ENCODE measurements around the gene S100A6.
"Not testable (repeated sequence)": the region's sequence is repeated elsewhere in the genome, so short reads cannot be mapped to it uniquely, and the experiment has no call there.

S100A6 gene

DNA sequence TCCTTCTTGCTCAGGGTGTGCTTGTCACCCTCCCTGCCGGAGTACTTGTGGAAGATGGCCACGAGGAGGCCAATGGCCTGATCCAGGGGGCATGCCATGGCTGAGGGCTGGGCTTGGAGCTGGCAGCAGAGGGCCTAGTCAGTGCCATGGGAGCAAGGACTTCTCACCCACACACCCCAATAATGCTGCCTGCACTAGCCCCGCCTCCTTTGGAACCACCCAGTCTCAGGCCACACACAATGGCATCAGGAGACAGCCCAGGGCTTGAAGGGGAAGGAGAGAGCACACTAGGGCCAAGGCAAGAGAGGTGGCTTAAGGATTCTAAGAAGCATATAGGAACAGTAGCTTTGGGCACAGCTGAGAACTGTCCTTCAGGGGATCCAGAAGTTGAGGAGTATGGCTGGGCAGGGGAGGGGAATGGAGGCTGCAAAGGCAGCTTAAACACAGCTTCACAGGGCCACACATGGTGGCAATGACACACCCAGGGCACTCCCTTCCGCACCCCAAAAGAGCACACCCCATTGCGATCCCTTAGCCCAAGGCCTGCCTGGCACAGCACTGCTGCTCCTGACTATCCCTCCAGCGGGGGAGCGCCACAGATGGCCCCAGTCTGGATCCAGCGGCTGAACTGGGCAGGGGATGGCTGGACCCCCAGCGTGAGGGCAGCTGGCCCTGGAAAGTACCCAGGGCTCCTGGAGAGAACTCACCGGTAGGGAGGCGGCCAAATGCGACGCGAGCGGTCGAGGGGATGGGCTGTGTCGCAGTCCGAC, at the start of gene S100A6:
TSS of gene S100A6 (minus strand) at position 750 of the 770 bp plus-strand sequence. CDS start at position 98, 652 bp downstream.
- DNase-seq, result peak; percentile 73

DNA sequence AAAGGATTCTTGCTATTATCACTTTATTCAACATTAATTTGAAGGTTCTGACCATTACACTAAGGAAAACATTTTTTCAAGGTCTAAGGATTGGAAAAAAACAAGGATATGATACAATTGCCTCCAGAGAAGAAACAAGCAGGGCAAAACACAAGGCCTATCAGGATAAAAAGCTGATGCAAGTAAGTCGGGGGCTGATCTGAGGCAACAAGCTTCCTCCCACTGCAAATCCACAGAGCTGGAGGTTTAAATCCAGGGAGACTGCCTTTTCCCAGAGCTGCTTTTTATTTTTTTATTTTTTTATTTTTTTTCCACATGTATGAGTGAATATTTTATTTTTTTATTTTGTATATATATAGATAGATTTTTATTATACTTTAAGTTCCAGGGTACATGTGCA, 49.2 kb upstream of the S100A6 start:
- DNase-seq, result no peak

DNA sequence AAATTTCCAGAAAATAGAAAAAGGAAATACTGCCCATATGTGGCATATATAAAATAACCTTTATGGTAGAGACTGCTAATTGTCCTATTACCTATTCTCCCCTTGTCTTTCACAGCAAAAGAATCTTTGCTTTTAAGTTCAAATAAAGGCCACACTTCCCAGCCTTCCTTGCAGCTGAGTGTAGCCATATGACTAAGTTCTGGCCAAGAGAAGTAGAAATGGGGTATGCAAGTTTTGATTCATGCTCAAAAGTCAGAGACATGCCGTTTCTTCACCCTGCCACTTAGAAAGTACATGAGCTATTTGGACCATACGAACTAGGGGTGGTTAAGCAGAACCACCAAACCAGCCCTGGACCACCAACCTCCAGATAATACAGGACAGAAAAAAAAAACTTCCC, 48.2 kb upstream of the S100A6 start:
- no peak for DNase-seq

DNA sequence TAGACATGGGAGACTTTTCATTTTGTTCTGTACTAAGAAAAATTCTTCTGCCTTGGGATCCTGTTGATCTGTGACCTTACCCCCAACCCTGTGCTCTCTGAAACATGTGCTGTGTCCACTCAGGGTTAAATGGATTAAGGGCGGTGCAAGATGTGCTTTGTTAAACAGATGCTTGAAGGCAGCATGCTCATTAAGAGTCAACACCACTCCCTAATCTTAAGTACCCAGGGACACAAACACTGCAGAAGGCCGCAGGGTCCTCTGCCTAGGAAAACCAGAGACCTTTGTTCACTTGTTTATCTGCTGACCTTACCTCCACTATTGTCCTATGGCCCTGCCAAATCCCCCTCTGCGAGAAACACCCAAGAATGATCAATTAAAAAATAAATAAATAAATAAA, 47.7 kb upstream of the S100A6 start:
- DNase-seq, result not testable (repeated sequence)

DNA sequence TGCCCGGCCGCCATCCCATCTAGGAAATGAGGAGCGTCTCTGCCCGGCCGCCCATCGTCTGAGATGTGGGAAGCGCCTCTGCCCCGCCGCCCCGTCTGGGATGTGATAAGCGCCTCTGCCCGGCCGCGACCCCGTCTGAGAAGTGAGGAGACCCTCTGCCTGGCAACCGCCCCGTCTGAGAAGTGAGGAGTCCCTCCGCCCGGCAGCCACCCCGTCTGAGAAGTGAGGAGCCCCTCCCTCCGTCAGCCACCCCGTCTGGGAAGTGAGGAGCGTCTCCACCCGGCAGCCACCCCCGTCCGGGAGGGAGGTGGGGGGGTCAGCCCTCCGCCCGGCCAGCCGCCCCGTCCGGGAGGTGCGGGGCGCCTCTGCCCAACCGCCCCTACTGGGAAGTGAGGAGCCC, 47.0 kb upstream of the S100A6 start:
- not testable (repeated sequence) for DNase-seq

DNA sequence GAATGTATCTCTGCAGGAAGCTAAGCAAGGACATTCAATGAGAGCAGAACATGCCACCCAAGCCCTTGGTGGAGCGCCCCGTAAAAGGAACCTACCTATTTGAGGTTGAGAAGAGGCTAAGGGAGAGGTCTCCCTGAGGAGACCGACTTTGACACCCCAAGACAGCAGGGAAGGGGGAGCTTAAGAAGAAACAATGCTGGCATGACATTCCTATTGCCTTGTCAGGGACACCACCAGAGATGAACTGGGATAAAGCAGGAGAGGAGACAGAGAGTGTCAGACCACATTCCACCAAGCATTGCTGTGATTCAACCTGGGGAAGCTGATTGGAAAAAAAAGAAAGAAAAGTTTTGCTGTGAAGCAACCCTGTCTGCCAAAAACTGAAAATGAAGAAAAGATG, 43.1 kb upstream of the S100A6 start:
- no peak for DNase-seq

DNA sequence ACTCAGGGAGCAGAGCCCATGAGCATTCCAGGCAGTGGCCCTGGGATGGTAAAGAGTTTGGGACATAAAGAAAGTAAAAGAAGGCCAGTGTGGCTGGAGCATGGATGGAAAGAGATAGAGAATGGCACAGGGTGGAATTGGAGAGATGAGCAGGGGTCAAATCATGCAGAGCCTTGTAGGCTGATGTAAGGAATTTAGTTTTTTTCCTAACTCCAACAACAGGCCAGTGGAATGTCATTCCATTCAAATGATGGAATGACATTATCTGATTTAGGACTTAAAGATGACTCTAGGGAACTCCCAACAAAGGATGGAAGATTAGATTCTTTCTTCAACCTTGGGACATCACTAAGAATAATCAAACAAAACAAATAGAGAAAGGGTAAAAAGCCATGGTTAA, 42.7 kb upstream of the S100A6 start:
- DNase-seq, result no peak

DNA sequence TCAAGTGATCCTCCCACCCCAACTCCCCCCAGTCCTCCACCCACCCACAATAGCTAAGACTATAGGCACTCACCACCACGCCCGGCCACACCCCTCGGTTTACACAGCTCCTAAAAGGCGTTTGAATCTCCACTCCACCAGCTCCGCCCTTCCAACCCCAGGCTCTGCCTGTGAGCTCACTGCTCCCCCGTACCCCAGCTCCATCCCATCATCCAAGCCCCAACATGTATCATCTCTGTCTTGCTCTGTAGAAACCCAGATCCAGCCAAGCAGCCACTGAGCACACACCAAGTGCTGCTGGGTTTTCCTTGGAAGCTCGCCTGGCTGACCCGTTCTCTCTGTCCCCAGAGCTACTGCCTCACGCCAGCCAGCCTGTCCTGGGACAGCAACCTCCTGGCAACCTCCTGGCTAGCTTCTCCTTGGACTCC, 41.8 kb upstream of the S100A6 start:
- DNase-seq, result no peak

DNA sequence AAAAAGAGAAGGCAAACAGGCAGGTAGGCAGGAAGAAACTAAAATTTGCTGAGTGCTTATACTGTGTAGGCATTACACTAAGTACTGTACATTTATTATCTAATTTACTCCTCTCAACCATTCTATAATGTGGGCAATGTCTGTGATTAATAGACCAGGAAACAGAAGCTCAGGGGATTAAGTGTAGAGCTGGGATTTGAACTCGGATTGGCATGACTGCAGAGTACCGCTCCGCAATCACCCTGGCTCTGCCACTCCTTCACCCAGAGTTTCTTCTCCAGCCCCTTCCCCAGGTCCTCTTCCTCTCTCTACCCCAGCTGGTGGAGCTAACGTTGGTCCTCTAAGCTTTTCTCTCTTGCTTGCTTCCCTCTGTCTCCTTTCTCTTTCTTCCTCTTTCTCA, 41.3 kb upstream of the S100A6 start:
- DNase-seq, result no peak

DNA sequence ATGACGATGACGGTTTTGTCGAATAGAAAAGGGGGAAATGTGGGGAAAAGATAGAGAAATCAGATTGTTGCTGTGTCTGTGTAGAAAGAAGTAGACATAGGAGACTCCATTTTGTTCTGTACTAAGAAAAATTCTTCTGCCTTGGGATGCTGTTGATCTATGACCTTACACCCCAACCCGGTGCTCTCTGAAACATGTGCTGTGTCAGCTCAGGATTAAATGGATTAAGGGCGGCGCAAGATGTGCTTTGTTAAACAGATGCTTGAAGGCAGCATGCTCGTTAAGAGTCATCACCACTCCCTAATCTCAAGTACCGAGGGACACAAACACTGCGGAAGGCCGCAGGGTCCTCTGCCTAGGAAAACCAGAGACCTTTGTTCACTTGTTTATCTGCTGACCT, 39.7 kb upstream of the S100A6 start:
- DNase-seq, result not testable (repeated sequence)

DNA sequence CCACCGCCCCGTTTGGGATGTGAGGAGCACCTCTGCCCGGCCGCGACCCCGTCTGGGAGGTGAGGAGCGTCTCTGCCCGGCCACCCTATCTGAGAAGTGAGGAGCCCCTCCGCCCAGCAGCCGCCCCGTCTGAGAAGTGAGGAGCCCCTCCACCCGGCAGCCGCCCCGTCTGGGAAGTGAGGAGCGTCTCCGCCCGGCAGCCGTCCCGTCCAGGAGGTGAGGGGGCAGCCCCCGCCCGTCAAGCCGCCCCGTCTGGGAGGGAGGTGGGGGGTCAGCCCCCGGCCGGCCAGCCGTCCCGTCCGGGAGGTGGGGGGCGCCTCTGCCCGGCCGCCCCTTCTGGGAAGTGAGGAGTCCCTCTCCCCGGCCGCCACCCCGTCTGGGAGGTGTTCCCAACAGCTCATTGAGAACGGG, 39.3 kb upstream of the S100A6 start:
- DNase-seq, result not testable (repeated sequence)

DNA sequence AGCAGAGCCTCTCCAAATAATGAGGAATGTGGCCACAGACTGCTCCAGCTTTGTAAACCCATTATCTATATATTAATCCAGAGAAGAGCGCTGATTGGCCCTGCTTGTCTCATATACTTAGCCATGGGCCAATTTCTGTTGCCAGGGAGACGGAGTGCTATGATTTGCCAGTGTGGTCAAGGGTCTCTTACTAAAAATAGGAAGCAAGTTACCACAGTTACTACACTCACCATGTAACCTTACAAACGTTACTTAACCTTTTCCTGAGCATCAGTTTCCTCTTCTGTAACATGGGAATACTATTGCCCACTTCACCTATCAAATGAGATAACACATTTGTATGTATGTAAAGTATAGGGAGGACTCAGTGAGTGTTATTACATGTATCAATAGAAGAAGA, 37.6 kb upstream of the S100A6 start:
- peak; percentile 77 for DNase-seq

DNA sequence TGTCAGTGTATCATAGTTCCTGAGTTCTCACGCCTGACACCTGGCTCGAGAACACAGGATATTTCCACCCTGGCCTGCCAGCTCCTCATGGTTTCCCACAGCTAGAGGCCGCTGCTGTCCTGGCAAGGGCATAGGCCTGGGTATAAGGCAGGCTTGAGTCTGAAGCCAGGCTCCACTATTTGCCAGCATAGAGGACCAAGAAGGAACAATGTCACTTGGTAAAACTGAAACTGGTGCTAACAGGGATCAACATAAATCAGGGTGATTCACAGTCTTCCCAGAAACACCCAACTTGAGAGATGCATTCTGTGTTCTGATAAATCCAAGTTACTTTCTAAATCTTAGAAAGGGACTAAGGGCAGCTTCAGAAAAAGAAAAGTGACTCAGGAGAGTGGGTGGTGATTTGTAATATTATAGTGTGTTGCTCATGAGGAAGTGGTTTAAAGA, 36.8 kb upstream of the S100A6 start:
- DNase-seq, result peak; percentile 96

DNA sequence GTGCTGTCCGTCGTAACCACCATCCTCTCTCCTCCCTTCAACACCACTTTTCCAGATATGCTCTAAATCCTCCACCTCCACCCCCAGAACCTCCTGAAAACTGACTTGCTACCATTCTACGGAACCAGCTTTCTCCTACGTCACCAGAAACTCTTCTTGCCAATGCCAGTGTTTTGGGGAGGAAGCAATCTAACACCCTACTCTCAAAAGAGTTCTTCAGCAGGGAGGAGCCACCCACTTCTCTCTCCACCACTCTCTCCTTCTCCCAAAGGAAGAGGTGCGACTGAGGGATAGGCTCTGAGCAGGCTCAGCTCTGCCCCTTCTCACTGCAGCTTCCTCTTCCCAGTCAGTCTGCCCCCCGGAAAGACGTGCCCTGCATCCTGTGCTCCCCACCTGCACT, 35.9 kb upstream of the S100A6 start:
- DNase-seq, result no peak

DNA sequence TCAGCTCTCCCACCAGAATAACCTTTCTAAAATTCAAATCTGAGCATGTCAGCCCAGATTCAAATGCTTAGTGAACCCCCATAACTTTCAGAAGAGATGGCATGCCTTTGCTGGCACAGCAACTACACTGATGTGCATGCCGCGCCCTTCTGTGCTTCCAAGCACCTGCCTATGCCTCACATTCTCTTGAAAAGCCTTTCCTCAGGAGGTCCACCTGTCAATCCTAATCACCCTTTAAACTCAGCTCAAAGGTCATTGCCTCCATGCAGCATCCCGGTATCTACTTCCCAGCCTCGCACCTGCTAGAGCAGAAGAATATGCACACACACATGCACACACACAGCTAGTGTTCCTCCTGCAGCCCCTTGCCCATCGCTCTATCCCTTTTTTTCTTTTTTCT, 35.1 kb upstream of the S100A6 start:
- DNase-seq, result no peak

DNA sequence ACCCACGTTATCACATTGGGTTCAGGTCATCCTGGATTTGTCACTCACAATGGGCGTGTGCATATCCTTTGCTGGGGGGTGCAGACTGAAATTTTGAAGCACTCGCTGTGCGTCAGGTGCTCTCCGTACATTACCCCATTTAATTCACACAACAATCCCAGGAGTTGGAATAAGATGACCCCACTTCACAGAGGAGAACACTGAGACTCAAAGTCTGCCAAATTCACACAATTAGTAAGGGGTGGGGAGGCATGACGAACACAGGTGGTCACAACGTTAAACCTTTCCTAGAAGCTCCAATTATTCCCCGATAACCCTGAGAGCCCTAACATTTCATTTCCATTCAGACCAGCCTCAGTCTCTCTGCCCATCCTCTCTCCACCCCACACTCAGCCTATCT, 33.7 kb upstream of the S100A6 start:
- DNase-seq, result no peak

DNA sequence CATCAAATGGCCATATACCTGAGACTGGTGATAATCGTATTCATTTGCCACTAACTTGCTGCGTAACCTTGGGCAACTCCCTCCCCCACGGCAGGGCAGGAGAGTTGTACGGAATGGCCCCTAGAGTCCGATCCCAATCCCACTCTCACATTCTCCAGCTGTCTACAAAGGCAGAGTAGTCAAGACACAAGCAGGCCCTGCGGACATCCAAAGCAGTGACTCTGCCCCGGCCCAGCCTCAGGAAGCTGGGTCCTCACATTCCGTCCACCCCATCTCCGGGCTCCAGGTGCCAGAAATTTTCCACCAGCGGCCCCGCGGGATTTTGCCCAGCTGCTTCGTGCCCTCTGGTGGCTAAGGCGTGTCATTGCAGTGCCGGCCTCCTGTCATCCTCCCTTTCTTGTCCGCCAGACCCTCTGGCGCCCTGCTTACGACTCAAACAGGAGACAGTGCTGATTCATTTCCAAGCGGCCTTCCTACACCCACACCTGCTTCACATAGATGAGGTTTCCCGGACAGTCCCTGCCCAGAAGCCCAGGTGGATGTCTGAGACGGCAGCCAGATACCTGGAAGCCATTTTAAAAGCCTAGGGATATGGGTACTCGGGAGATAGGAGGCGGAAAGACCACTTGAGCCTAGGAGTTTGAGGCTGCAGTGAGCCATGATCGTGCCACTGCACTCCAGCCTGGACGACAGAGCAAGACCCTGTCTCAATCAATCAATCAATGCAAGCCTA, 32.7 kb upstream of the S100A6 start:
- DNase-seq, result peak; percentile 77

DNA sequence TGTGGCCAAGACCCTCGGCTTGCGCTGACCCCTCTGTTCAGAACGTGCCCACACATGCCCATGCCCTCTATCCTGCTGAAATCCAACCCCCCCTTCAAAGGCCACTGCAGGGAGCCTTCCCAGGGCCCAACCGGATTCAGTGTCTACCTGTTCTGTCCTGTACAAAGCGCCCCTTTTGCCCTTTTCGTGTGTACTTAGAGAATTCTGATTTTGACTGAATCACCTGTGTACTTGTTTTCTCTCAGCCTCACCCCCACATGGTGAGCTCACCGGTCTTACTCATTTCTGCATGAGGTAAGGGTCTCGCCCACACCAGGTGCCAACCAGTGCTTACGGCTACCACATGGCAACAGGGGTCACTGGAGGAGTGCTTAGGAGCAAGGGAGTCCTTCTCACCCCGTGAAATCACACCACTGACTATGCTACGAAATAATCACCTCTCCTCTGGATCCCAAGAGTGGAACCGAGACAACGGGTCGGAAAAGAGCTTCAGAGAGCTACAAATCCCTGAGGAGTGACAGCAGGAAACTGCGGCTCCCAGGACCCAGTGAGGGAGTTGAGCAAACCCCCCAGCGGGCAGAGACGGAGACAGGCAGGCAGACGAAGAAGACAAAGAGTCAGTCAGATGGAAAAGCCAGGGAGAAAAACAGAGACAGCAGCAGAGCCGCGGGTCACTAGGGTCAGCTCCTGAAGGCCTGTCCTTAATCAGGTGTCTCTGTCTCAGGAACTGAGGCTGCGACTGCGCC, 32.0 kb upstream of the S100A6 start:
- DNase-seq, result no peak

DNA sequence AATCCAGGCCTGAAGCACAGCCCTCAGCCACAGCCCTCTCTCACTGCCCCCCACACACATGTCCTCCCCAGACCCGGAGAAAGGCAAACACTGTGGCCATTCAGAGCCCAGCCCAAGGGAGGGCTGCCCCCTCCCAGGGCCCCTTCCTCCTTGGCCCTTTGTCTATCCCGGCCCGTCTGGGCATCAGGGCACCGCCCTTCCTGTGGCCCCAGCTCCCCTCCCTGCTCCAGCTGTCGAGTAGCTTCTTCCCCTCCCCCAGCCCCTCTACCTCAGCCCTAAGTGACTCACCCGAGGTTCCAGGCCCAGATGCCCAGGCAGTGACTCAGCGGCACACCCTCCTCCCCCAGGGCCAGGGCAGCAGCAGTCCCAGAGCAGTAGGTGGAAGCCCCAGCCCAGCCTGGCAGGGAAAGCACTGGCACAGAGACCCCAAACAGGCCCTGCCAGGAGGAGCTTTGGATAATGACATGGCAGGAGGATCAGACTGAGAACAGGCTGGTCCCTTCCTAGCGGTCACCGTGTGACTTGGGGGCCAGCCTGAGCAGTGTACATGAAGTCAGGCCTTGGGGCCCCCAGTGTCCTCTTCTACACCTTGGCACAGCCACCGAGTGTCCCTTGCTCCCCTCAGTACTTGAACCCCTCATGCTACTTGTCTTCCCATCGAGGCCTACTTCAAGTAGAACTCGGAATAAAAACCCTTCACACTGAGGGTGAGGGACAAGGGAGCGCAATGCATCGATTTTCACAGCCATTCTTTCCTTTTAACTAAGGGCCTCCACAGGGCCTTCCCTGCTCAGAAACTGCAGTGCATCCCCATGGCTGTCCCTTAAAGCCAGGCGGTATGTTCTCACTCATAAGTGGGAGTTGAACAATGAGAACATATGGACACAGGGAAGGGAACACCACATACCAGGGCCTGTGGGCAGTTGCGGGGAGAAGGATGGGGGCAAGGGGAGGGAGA, 30.9 kb upstream of the S100A6 start:
- peak; percentile 98 for DNase-seq

DNA sequence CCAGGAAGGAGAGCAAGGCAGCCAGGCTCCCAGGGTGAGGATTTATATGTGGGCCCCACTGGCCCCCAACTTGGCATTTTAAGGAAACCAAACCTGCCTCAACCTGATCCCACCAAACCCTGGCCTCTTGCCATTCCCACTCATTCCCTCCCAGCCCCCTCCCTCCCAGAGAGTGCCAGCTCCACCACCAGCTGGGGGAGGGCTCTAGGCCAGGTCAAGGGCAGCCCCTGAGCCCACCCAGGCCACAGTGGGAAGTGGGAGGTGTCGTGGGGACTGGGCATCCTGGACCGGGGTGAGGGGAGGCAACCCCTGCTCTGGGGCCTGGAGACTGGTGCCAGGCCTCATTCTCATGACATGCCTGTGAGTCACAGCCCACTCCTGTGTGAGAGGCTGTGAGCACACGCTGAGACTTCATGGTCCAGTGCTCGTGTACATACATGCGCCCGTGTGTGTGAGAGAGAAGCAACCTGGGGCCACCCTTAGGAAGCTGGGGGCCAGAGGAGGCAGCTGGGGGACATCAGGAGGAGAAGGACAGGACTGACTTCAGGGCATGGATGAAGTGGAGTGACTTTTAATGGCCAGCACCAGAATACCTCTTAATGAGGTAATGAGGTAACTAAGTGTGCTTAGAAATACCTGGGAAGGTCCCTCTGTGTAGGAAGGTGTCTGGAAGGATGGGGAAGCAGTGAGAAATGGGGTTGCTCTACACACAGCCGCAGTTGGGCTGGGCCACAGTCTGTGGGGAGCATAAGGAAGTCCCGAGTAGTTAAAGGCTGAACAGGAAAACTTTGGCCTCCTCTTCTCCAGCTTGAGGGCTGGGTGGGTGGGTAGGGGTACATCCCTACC, 30.0 kb upstream of the S100A6 start, which contains the start of gene S100A2:
TSS of gene S100A2 (minus strand) at position 316 of the 846 bp plus-strand sequence. CDS start 1,967 bp downstream, outside the sequence.
- peak; percentile 92 for DNase-seq

DNA sequence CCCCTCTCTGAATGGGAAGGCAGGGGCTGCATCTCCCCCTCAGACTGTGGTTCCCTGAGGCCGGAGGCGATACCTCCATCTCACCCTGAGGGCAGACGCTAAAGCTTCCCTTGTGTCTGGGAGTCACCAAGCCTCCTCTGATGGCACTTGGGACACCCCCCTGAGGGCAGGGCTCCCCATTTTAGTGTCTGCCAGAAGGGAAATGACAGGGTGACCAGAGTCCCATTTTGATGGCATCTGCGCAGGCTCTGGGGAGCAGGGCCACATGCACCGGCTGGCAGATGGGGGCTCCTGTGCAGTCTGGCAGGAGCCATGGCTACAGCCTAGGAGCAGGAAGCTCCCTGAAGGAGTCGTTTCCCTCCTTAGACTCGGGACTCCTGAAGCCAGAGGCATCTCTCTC, 28.2 kb upstream of the S100A6 start:
- DNase-seq, result no peak
